ENCODE measurements around the gene TPP2. TPM values are rescaled to one million over a fixed set of nuclear protein-coding genes. Genes with fewer than 3 reads are reported as not detected.

The TPP2 gene
- total and polyA plus RNA-seq, 2 experiments from 2014 or later: 15.0 to 47.3 TPM

GRCh38 chr13:102599426-102600012, 2.7 kb downstream of the TPP2 start:
- Histone ChIP-seq H3K36me3 (replicated peaks; ENCODE audit: insufficient read depth, low read depth) (no peaks in the 10 kb centered on the region), H3K4me2 (peak overlapping the region; percentile 82), H3K79me2 (peaks cover 86% of the 10 kb centered on the region), H3K4me1 (ENCODE audit: insufficient read depth) (peaks cover 16% of the 10 kb centered on the region), H2AFZ (no peak overlapping the region), H3K4me3 (no peak overlapping the region), H3K27me3 (no peaks in the 10 kb centered on the region), H4K20me1 (ENCODE audit: insufficient read depth, poor library complexity, severe bottlenecking) (peaks cover 30% of the 10 kb centered on the region), H3K9me3 (ENCODE audit: low read depth) (no peaks in the 10 kb centered on the region), H3K9me2 (replicated peaks; ENCODE audit: insufficient read depth) (no peaks in the 10 kb centered on the region), H3K27ac (no peak overlapping the region)
- TF ChIP-seq EZH2phosphoT487 (IDR thresholded peaks at IDR 0.05; ENCODE audit: low read depth, severe bottlenecking, unreplicated experiment): no peak
- TF ChIP-seq EZH2 (IDR thresholded peaks at IDR 0.05; ENCODE audit: borderline replicate concordance): no peak
- TF ChIP-seq, protein P1, sequence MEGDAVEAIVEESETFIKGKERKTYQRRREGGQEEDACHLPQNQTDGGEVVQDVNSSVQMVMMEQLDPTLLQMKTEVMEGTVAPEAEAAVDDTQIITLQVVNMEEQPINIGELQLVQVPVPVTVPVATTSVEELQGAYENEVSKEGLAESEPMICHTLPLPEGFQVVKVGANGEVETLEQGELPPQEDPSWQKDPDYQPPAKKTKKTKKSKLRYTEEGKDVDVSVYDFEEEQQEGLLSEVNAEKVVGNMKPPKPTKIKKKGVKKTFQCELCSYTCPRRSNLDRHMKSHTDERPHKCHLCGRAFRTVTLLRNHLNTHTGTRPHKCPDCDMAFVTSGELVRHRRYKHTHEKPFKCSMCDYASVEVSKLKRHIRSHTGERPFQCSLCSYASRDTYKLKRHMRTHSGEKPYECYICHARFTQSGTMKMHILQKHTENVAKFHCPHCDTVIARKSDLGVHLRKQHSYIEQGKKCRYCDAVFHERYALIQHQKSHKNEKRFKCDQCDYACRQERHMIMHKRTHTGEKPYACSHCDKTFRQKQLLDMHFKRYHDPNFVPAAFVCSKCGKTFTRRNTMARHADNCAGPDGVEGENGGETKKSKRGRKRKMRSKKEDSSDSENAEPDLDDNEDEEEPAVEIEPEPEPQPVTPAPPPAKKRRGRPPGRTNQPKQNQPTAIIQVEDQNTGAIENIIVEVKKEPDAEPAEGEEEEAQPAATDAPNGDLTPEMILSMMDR (IDR thresholded peaks at IDR 0.05; ENCODE audit: poor library complexity): no peak
- WGBS (ENCODE audit: low lambda C conversion rate, missing lambda C conversion rate): 90% methylated on average over 3 of the region's 3 CpGs
- DNase-seq (ENCODE audit: low spot score): no peak

- no peaks in the 10 kb centered on the region for H3K9me2 ChIP-seq (replicated peaks; ENCODE audit: insufficient read depth)
- DNase-seq (ENCODE audit: low spot score): no peak
- H3K36me3 ChIP-seq (replicated peaks; ENCODE audit: insufficient read depth, low read depth): peaks cover 2% of the 10 kb centered on the region
- no peak overlapping the region for H3K4me2 ChIP-seq
- H3K27ac ChIP-seq: no peak overlapping the region
- H3K4me1 ChIP-seq (ENCODE audit: insufficient read depth): no peaks in the 10 kb centered on the region
- no peaks in the 10 kb centered on the region for H3K9me3 ChIP-seq (ENCODE audit: low read depth)
- no peak overlapping the region for H3K4me3 ChIP-seq
- H2AFZ ChIP-seq: no peak overlapping the region
- TF ChIP-seq, protein P1 (IDR thresholded peaks at IDR 0.05; ENCODE audit: poor library complexity): no peak
- TF ChIP-seq EZH2 (IDR thresholded peaks at IDR 0.05; ENCODE audit: borderline replicate concordance) (no peak), EZH2phosphoT487 (IDR thresholded peaks at IDR 0.05; ENCODE audit: low read depth, severe bottlenecking, unreplicated experiment) (no peak)
- WGBS (ENCODE audit: low lambda C conversion rate, missing lambda C conversion rate): 89% methylated on average over 9 of the region's 9 CpGs
- H3K27me3 ChIP-seq: no peaks in the 10 kb centered on the region
- peaks cover 76% of the 10 kb centered on the region for H3K79me2 ChIP-seq
- H4K20me1 ChIP-seq (ENCODE audit: insufficient read depth, poor library complexity, severe bottlenecking): peaks cover 6% of the 10 kb centered on the region
Observed at GRCh38 chr13:102606537-102607309, 9.9 kb downstream of the TPP2 start.

GRCh38 chr13:102608974-102609373, 12.2 kb downstream of the TPP2 start:
- Histone ChIP-seq H3K4me1 (ENCODE audit: insufficient read depth) (no peaks in the 10 kb centered on the region), H3K27ac (no peak overlapping the region), H3K9me3 (ENCODE audit: low read depth) (no peaks in the 10 kb centered on the region), H3K79me2 (peaks cover 71% of the 10 kb centered on the region), H3K27me3 (no peaks in the 10 kb centered on the region), H4K20me1 (ENCODE audit: insufficient read depth, poor library complexity, severe bottlenecking) (peaks cover 4% of the 10 kb centered on the region), H3K4me2 (no peak overlapping the region), H2AFZ (no peak overlapping the region), H3K36me3 (replicated peaks; ENCODE audit: insufficient read depth, low read depth) (peaks cover 2% of the 10 kb centered on the region), H3K9me2 (replicated peaks; ENCODE audit: insufficient read depth) (no peaks in the 10 kb centered on the region), H3K4me3 (no peak overlapping the region)
- TF ChIP-seq EZH2phosphoT487 (IDR thresholded peaks at IDR 0.05; ENCODE audit: low read depth, severe bottlenecking, unreplicated experiment): no peak
- no peak for TF ChIP-seq EZH2 (IDR thresholded peaks at IDR 0.05; ENCODE audit: borderline replicate concordance)
- TF ChIP-seq, protein P1 (IDR thresholded peaks at IDR 0.05; ENCODE audit: poor library complexity): no peak
- no peak for DNase-seq (ENCODE audit: low spot score)
- WGBS (ENCODE audit: low lambda C conversion rate, missing lambda C conversion rate): 95% methylated on average over 2 of the region's 2 CpGs
